Lung microvascular endothelial cell (primary cell): ENCODE data around the gene SORBS1. TPM values are rescaled to one million over a fixed set of nuclear protein-coding genes. Genes with fewer than 3 reads are reported as not detected.

Experiments
- DNase-seq, 2 donors: peaks; one replicate each; pipeline versions ENCODE4 v3.0.0 to v3.0.0-alpha.2; 2010; ENCODE audit warnings: low read depth in 2 of 2
- total RNA-seq: library from RNA; depleted of rRNA; stranded (reverse); fragments of >200 nt; gene quantifications from 2 replicates; pipeline ENCODE4 v1.2.1, GENCODE V29; 2014

SORBS1 gene
- total RNA-seq, 1 donor from 2014 or later = 2.8 TPM

GRCh38 chr10:95391581-95392216 lies 169.5 kb downstream of the SORBS1 start:
- DNase-seq = peak; percentile 23 to 37

- no peak for DNase-seq
Observed at GRCh38 chr10:95391164-95391563, 170.0 kb downstream of the SORBS1 start.

- DNase-seq = no peak
Observed at GRCh38 chr10:95389982-95390381, 171.2 kb downstream of the SORBS1 start.

- DNase-seq = no peak
Observed at GRCh38 chr10:95389176-95389575, 172.0 kb downstream of the SORBS1 start.

- peak in 1 of 2 donors; percentile 42 for DNase-seq
Observed at GRCh38 chr10:95388539-95388938, 172.6 kb downstream of the SORBS1 start.

GRCh38 chr10:95388109-95388471 lies 173.1 kb downstream of the SORBS1 start:
- DNase-seq = no peak

- no peak for DNase-seq
Observed at GRCh38 chr10:95384011-95384704, 177.0 kb downstream of the SORBS1 start.

GRCh38 chr10:95382596-95382995 lies 178.6 kb downstream of the SORBS1 start:
- DNase-seq = no peak

GRCh38 chr10:95382174-95382573 lies 179.0 kb downstream of the SORBS1 start:
- no peak for DNase-seq

- peak in 1 of 2 donors; percentile 79 for DNase-seq
Observed at GRCh38 chr10:95377950-95378349, 183.2 kb downstream of the SORBS1 start.

GRCh38 chr10:95375418-95375817 lies 185.8 kb downstream of the SORBS1 start:
- DNase-seq = no peak

GRCh38 chr10:95374597-95375209 lies 186.5 kb downstream of the SORBS1 start:
- peak; percentile 81 to 82 for DNase-seq

GRCh38 chr10:95373660-95374059 lies 187.5 kb downstream of the SORBS1 start:
- no peak for DNase-seq

GRCh38 chr10:95364342-95364741 lies 196.8 kb downstream of the SORBS1 start:
- DNase-seq = no peak

- peak; percentile 75 to 84 for DNase-seq
Observed at GRCh38 chr10:95363303-95363912, 197.8 kb downstream of the SORBS1 start.

GRCh38 chr10:95360122-95360714 lies 201.0 kb downstream of the SORBS1 start:
- DNase-seq = peak; percentile 9 to 33

GRCh38 chr10:95359466-95359865 lies 201.7 kb downstream of the SORBS1 start:
- DNase-seq = no peak

GRCh38 chr10:95356190-95356955 lies 204.8 kb downstream of the SORBS1 start:
- no peak for DNase-seq

GRCh38 chr10:95355301-95355700 lies 205.9 kb downstream of the SORBS1 start:
- DNase-seq = peak in 1 of 2 donors; percentile 88

GRCh38 chr10:95354110-95354509 lies 207.1 kb downstream of the SORBS1 start:
- no peak for DNase-seq

GRCh38 chr10:95353123-95353522 lies 208.0 kb downstream of the SORBS1 start:
- DNase-seq = no peak
